HEK293 (cell line): ENCODE data around the gene PIGW.

Experiments
- CTCF ChIA-PET: fragments of 350-600 bp; formaldehyde crosslinking; extraction: SDS; loops from one replicate; lab custom pipeline; 2021; ENCODE audit warnings: antibody characterized with exemption; lab: Yijun Ruan, JAX
- POLR2A ChIA-PET: fragments of 300-600 bp; formaldehyde crosslinking; extraction: SDS; loops from one replicate; lab custom pipeline; 2020; ENCODE audit warnings: antibody characterized with exemption, inconsistent platforms; lab: Yijun Ruan, JAX
- H3K27ac ChIP-seq: fragments of 200-500 bp; sonication (Bioruptor generic); 2 replicates; pipeline ENCODE4 v1.5.1; 2014; ENCODE audit warnings: low read depth, low read length, control low read depth, inconsistent platforms; ENCODE audit errors: extremely low read depth
- H3K36me3 ChIP-seq, 2 experiments: fragments of 200-500 bp in 1 of 2; sonication (Bioruptor generic) in 1 of 2; 1 replicate in 1 of 2; 2 replicates in 1 of 2; pipeline ENCODE4 v1.5.1; 2014 to 2017; ENCODE audit warnings: inconsistent platforms in 2 of 2, low read length in 2 of 2; ENCODE audit not compliant: control insufficient read depth in 2 of 2, insufficient read depth in 1 of 2
- H3K4me1 ChIP-seq: fragments of 200-500 bp; sonication (Bioruptor generic); 2 replicates; pipeline ENCODE4 v1.5.1; 2014; ENCODE audit warnings: mild to moderate bottlenecking, low read length, inconsistent platforms; ENCODE audit not compliant: control insufficient read depth, insufficient read depth
- H3K4me3 ChIP-seq: 2 replicates; pipeline ENCODE4 v1.5.1; 2011; ENCODE audit warnings: low read depth, mild to moderate bottlenecking, control low read depth, low read length, moderate library complexity
- H3K9me3 ChIP-seq: fragments of 200-500 bp; sonication (Bioruptor generic); 2 replicates; pipeline ENCODE4 v1.5.1; 2014; ENCODE audit warnings: low read depth, low read length, inconsistent platforms; ENCODE audit not compliant: control insufficient read depth, insufficient read depth
- PRDM1 ChIP-seq: fragments of 450-650 bp; formaldehyde crosslinking; IDR thresholded peaks from 2 replicates; pipeline ENCODE4; 2016; ENCODE audit warnings: missing biosample characterization, missing genetic modification characterization
- SALL2 ChIP-seq: fragments of 450-650 bp; formaldehyde crosslinking; IDR thresholded peaks from 2 replicates; pipeline ENCODE4 v1.5.0; 2017; ENCODE audit warnings: missing biosample characterization, mild to moderate bottlenecking, missing genetic modification characterization, borderline replicate concordance
- SCRT2 ChIP-seq: fragments of 450-650 bp; formaldehyde crosslinking; IDR thresholded peaks from 2 replicates; pipeline ENCODE4 v1.5.1; 2016; ENCODE audit warnings: missing biosample characterization, missing genetic modification characterization
- TCF7L2 ChIP-seq: IDR thresholded peaks from 2 replicates; pipeline ENCODE4 v1.6.1; 2011; ENCODE audit warnings: low read depth, mild to moderate bottlenecking, inconsistent platforms, low read length, moderate library complexity, borderline replicate concordance
- TRIM28 ChIP-seq: IDR thresholded peaks from 2 replicates; pipeline ENCODE4 v1.6.1; 2011; ENCODE audit warnings: low read length, control low read depth, borderline replicate concordance
- ZBTB17 ChIP-seq: fragments of 450-650 bp; formaldehyde crosslinking; IDR thresholded peaks from 2 replicates; pipeline ENCODE4 v1.5.1; 2016; ENCODE audit warnings: missing biosample characterization, missing genetic modification characterization
- ZEB2 ChIP-seq: fragments of 450-650 bp; formaldehyde crosslinking; IDR thresholded peaks from 2 replicates; pipeline ENCODE4 v1.5.1; 2016; ENCODE audit warnings: missing biosample characterization, missing genetic modification characterization
- ZFP41 ChIP-seq: fragments of 450-650 bp; formaldehyde crosslinking; IDR thresholded peaks from 2 replicates; pipeline ENCODE4 v1.5.1; 2016; ENCODE audit warnings: missing biosample characterization, missing genetic modification characterization, borderline replicate concordance
- ZNF132 ChIP-seq: fragments of 450-650 bp; formaldehyde crosslinking; IDR thresholded peaks from 2 replicates; pipeline ENCODE4 v1.5.1; 2017; ENCODE audit warnings: missing biosample characterization, missing genetic modification characterization, borderline replicate concordance
- ZNF146 ChIP-seq: fragments of 450-650 bp; formaldehyde crosslinking; IDR thresholded peaks from 2 replicates; pipeline ENCODE4 v1.5.1; 2016; ENCODE audit warnings: missing biosample characterization, missing genetic modification characterization
- ZNF184 ChIP-seq: fragments of 450-650 bp; IDR thresholded peaks from 2 replicates; pipeline ENCODE4 v1.5.1; 2018; ENCODE audit warnings: missing biosample characterization, mild to moderate bottlenecking, missing genetic modification characterization
- ZNF221 ChIP-seq: fragments of 450-650 bp; formaldehyde crosslinking; IDR thresholded peaks from 2 replicates; pipeline ENCODE4 v1.5.1; 2017; ENCODE audit warnings: missing biosample characterization, missing genetic modification characterization, borderline replicate concordance
- ZNF239 ChIP-seq: fragments of 450-650 bp; formaldehyde crosslinking; IDR thresholded peaks from 2 replicates; pipeline ENCODE4 v1.5.1; 2016; ENCODE audit warnings: missing biosample characterization, missing genetic modification characterization
- ZNF366 ChIP-seq: fragments of 450-650 bp; formaldehyde crosslinking; conservative IDR thresholded peaks from 2 replicates; pipeline ENCODE4 v1.5.1; 2016; ENCODE audit warnings: missing biosample characterization, missing genetic modification characterization
- ZNF394 ChIP-seq: fragments of 450-650 bp; formaldehyde crosslinking; IDR thresholded peaks from 2 replicates; pipeline ENCODE4 v1.5.1; 2016; ENCODE audit warnings: missing biosample characterization, missing genetic modification characterization, mild to moderate bottlenecking, moderate library complexity, borderline replicate concordance
- ZNF398 ChIP-seq: fragments of 450-650 bp; formaldehyde crosslinking; IDR thresholded peaks from 2 replicates; pipeline ENCODE4 v1.5.1; 2017; ENCODE audit warnings: missing biosample characterization, missing genetic modification characterization
- ZNF426 ChIP-seq: fragments of 450-650 bp; formaldehyde crosslinking; IDR thresholded peaks from 2 replicates; pipeline ENCODE4 v1.5.1; 2017; ENCODE audit warnings: missing biosample characterization, missing genetic modification characterization, mild to moderate bottlenecking, inconsistent platforms, moderate library complexity
- ZNF580 ChIP-seq: fragments of 450-650 bp; formaldehyde crosslinking; IDR thresholded peaks from 2 replicates; pipeline ENCODE4 v1.5.1; 2016; ENCODE audit warnings: missing biosample characterization, missing genetic modification characterization
- ZNF645 ChIP-seq: fragments of 450-650 bp; formaldehyde crosslinking; IDR thresholded peaks from 2 replicates; pipeline ENCODE4; 2016; ENCODE audit warnings: missing biosample characterization, missing genetic modification characterization
- ZNF677 ChIP-seq: fragments of 450-650 bp; IDR thresholded peaks from 2 replicates; pipeline ENCODE4 v1.5.0; 2018; ENCODE audit warnings: missing biosample characterization, mild to moderate bottlenecking, missing genetic modification characterization, moderate library complexity
- TF ChIP-seq, protein P1 (sequence below): fragments of 450-650 bp; formaldehyde crosslinking; IDR thresholded peaks from 2 replicates; pipeline ENCODE4 v1.5.1; 2017; ENCODE audit warnings: missing biosample characterization, missing genetic modification characterization

Gene PIGW

GRCh38 chr17:36504156-36504545, 30.6 kb upstream of the PIGW start (continued):
- TF ChIP-seq ZNF398 (tag by site-specific recombination) (no peak), TRIM28 (no peak), ZBTB17 (no peak), PRDM1 (tag by site-specific recombination) (no peak)

GRCh38 chr17:36505171-36505570, 29.6 kb upstream of the PIGW start:
- H3K4me1 ChIP-seq: no peaks in the 10 kb centered on the region
- TF ChIP-seq TCF7L2 (no peak), ZNF132 (tag by site-specific recombination) (no peak), ZNF146 (tag by site-specific recombination) (no peak), ZNF426 (no peak), ZNF394 (tag by site-specific recombination) (no peak), ZEB2 (tag by site-specific recombination) (no peak), ZNF366 (tag by site-specific recombination) (no peak), SALL2 (tag by site-specific recombination) (no peak), ZNF239 (no peak), ZNF221 (tag by site-specific recombination) (no peak), ZNF580 (tag by site-specific recombination) (no peak), ZNF645 (tag by site-specific recombination) (no peak), ZFP41 (no peak), ZNF184 (tag by site-specific recombination) (no peak), ZNF677 (no peak), SCRT2 (tag by site-specific recombination) (no peak)
- TF ChIP-seq, protein P1, sequence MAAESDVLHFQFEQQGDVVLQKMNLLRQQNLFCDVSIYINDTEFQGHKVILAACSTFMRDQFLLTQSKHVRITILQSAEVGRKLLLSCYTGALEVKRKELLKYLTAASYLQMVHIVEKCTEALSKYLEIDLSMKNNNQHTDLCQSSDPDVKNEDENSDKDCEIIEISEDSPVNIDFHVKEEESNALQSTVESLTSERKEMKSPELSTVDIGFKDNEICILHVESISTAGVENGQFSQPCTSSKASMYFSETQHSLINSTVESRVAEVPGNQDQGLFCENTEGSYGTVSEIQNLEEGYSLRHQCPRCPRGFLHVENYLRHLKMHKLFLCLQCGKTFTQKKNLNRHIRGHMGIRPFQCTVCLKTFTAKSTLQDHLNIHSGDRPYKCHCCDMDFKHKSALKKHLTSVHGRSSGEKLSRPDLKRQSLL (tag by site-specific recombination): no peak
- TF ChIP-seq, all 188 proteins: peak for 0
- Histone ChIP-seq H3K36me3 (peaks cover 47 to 98% of the 10 kb centered on the region in 2 experiments), H3K4me3 (no peak overlapping the region), H3K9me3 (no peaks in the 10 kb centered on the region), H3K27ac (no peak overlapping the region)
- CTCF ChIA-PET: no interaction called here
- POLR2A ChIA-PET: interaction anchor here (1.1 kb wide), 1 partner anchor 19 kb away, joined by 5 read pairs; the partner anchor contains the start of gene ZNHIT3
